ENCODE measurements around the gene RPL22. TPM values are rescaled to one million over a fixed set of nuclear protein-coding genes. Genes with fewer than 3 reads are reported as not detected.

The RPL22 gene
- total RNA-seq, 1 experiment from 2014 or later: 456 TPM

DNA sequence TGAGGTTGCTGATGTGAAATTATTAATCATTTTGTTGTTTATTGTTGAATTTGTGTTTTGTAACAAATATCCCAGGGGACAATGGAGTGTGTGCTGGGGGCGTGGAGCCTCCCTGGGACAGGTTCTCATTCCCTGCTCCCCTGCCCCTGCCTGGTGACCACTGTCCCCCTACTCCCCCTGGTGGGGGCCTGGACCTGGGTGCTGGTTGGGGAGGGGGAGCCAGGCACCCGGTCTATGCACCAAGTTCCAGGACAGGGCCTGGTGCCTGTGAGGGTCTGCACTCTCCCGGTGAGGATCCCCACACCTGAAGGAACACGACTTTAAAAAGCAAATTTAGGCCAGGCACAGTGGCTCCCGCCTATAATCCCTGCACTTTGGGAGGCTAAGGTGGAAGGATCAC lies 61.6 kb downstream of the RPL22 start:
- ATAC-seq: no peak
- Histone ChIP-seq H3K79me2 (ENCODE audit: insufficient read depth, low read length) (no peaks in the 10 kb centered on the region), H3K4me1 (ENCODE audit: control insufficient read depth in 1 of 2, insufficient read depth in 2 of 2, low read length in 2 of 2) (no peaks in the 10 kb centered on the region), H2AFZ (ENCODE audit: low read depth, low read length, poor library complexity, severe bottlenecking) (no peak overlapping the region), H3K9me2 (ENCODE audit: insufficient read depth) (no peaks in the 10 kb centered on the region), H3K4me3 (replicated peaks in 1 of 2; ENCODE audit: low read depth in 1 of 2, low read length in 2 of 2) (no peak overlapping the region), H3K27me3 (ENCODE audit: insufficient read depth, low read length) (no peaks in the 10 kb centered on the region), H3K9me3 (ENCODE audit: control insufficient read depth in 1 of 2, insufficient read depth in 1 of 2, low read depth in 1 of 2, low read length in 2 of 2) (no peaks in the 10 kb centered on the region), H3K9ac (ENCODE audit: low read length) (no peak overlapping the region), H4K20me1 (ENCODE audit: insufficient read depth) (no peaks in the 10 kb centered on the region), H3K36me3 (ENCODE audit: control insufficient read depth in 1 of 2, insufficient read depth in 2 of 2, low read length in 2 of 2) (no peaks in the 10 kb centered on the region), H3K4me2 (ENCODE audit: low read length) (no peak overlapping the region), H3K27ac (ENCODE audit: low read depth, low read length) (no peak overlapping the region)
- RAD21 ChIA-PET (ENCODE audit: low non-redundant PET in 1 of 2, low total read pairs in 2 of 2, uncharacterized antibody in 2 of 2, unreplicated experiment in 2 of 2): no interaction called here
- BruUV-seq (replicated peaks): no TSS peak
- POLR2A ChIA-PET: no interaction called here
- CTCF ChIA-PET: no interaction called here
- DNase-seq (ENCODE audit: low read depth, low spot score): no peak
- intact Hi-C loops (cut with micrococcal nuclease): no loop called here
- TF ChIP-seq EZH2phosphoT487 (IDR thresholded peaks at IDR 0.05; ENCODE audit: borderline replicate concordance) (no peak), YY1 (IDR thresholded peaks at IDR 0.05; ENCODE audit: extremely low read depth, insufficient replicate concordance, low read depth, low read length) (no peak), POLR2A (IDR thresholded peaks at IDR 0.05; ENCODE audit: borderline replicate concordance, extremely low read depth, insufficient read depth, insufficient read length) (no peak), SP1 (IDR thresholded peaks at IDR 0.05; ENCODE audit: low read depth) (no peak), CBX3 (IDR thresholded peaks at IDR 0.05; ENCODE audit: low read depth) (no peak), ELF1 (IDR thresholded peaks at IDR 0.05; ENCODE audit: borderline replicate concordance, low read depth) (no peak), CEBPB (IDR thresholded peaks at IDR 0.05; ENCODE audit: low read depth) (no peak), SRF (IDR thresholded peaks at IDR 0.05; ENCODE audit: low read depth) (no peak), FOSL1 (IDR thresholded peaks at IDR 0.05; ENCODE audit: low read depth) (no peak), EGR1 (IDR thresholded peaks at IDR 0.05; ENCODE audit: low read depth) (no peak), POLR2AphosphoS5 (IDR thresholded peaks at IDR 0.05; ENCODE audit: low read depth, low read length) (no peak)

DNA sequence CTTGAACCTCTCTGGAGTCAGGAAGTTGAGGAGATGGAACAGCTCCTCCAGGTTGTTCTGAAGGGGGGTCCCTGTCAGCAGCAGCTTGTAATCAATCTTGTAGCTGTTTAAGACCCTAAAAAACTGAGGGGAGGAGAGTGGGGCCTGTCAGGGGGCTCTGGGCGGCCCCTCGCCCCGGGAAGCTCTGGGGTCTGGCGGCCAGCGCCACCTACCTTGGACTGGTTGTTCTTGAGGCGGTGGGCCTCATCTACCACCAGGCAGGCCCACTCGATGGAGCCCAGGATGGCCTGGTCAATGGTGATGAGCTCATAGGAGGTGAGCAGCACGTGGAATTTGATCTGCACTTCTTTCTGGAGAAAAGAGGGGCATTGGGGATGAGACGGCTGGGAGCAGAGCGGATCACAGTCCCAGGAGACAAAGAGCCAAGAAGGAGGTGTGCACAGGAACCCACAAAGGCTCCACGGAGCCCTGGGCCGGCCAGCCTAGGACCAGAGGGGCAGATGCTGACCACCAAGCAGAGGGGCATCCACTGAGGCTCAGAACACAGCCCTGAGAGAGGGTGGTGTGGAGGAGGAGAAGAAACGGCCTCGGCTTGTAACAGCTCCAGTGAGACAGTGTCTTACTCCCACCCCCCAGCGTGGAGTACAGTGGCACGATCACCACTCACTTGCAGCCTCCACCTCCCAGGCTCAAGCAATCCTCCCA lies 62.7 kb downstream of the RPL22 start:
- ATAC-seq: no peak
- intact Hi-C loops (cut with micrococcal nuclease): no loop called here

More for the DNA sequence above, 62.7 kb downstream of the RPL22 start:
- no peak overlapping the region for H3K4me2 ChIP-seq (ENCODE audit: low read length)
- no TSS peak for BruUV-seq (replicated peaks)
- DNase-seq (ENCODE audit: low read depth, low spot score): no peak
- TF ChIP-seq YY1 (IDR thresholded peaks at IDR 0.05; ENCODE audit: extremely low read depth, insufficient replicate concordance, low read depth, low read length): no peak
- TF ChIP-seq SP1 (IDR thresholded peaks at IDR 0.05; ENCODE audit: low read depth): no peak
- TF ChIP-seq, protein P1, sequence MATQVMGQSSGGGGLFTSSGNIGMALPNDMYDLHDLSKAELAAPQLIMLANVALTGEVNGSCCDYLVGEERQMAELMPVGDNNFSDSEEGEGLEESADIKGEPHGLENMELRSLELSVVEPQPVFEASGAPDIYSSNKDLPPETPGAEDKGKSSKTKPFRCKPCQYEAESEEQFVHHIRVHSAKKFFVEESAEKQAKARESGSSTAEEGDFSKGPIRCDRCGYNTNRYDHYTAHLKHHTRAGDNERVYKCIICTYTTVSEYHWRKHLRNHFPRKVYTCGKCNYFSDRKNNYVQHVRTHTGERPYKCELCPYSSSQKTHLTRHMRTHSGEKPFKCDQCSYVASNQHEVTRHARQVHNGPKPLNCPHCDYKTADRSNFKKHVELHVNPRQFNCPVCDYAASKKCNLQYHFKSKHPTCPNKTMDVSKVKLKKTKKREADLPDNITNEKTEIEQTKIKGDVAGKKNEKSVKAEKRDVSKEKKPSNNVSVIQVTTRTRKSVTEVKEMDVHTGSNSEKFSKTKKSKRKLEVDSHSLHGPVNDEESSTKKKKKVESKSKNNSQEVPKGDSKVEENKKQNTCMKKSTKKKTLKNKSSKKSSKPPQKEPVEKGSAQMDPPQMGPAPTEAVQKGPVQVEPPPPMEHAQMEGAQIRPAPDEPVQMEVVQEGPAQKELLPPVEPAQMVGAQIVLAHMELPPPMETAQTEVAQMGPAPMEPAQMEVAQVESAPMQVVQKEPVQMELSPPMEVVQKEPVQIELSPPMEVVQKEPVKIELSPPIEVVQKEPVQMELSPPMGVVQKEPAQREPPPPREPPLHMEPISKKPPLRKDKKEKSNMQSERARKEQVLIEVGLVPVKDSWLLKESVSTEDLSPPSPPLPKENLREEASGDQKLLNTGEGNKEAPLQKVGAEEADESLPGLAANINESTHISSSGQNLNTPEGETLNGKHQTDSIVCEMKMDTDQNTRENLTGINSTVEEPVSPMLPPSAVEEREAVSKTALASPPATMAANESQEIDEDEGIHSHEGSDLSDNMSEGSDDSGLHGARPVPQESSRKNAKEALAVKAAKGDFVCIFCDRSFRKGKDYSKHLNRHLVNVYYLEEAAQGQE (IDR thresholded peaks at IDR 0.05; ENCODE audit: low read depth): no peak
- TF ChIP-seq SIN3A (IDR thresholded peaks at IDR 0.05; ENCODE audit: low read depth): no peak
- no peak for TF ChIP-seq ELF1 (IDR thresholded peaks at IDR 0.05; ENCODE audit: borderline replicate concordance, low read depth)
- no peaks in the 10 kb centered on the region for H3K36me3 ChIP-seq (ENCODE audit: control insufficient read depth in 1 of 2, insufficient read depth in 2 of 2, low read length in 2 of 2)
- H4K20me1 ChIP-seq (ENCODE audit: insufficient read depth): no peaks in the 10 kb centered on the region
- H3K27ac ChIP-seq (ENCODE audit: low read depth, low read length): no peak overlapping the region
- H3K4me3 ChIP-seq (replicated peaks in 1 of 2; ENCODE audit: low read depth in 1 of 2, low read length in 2 of 2): no peak overlapping the region
- ChIA-PET POLR2A (no interaction called here), CTCF (no interaction called here), RAD21 (ENCODE audit: low non-redundant PET in 1 of 2, low total read pairs in 2 of 2, uncharacterized antibody in 2 of 2, unreplicated experiment in 2 of 2) (no interaction called here)
- no peaks in the 10 kb centered on the region for H3K9me2 ChIP-seq (ENCODE audit: insufficient read depth)
- no peak overlapping the region for H2AFZ ChIP-seq (ENCODE audit: low read depth, low read length, poor library complexity, severe bottlenecking)
- H3K4me1 ChIP-seq (ENCODE audit: control insufficient read depth in 1 of 2, insufficient read depth in 2 of 2, low read length in 2 of 2): no peaks in the 10 kb centered on the region
- no peaks in the 10 kb centered on the region for H3K79me2 ChIP-seq (ENCODE audit: insufficient read depth, low read length)
- H3K9me3 ChIP-seq (ENCODE audit: control insufficient read depth in 1 of 2, insufficient read depth in 1 of 2, low read depth in 1 of 2, low read length in 2 of 2): peaks cover 0 to 8% of the 10 kb centered on the region in 2 experiments; a peak in 2 of 4 replicates
- H3K27me3 ChIP-seq (ENCODE audit: insufficient read depth, low read length): no peaks in the 10 kb centered on the region
- no peak overlapping the region for H3K9ac ChIP-seq (ENCODE audit: low read length)
